Measurements from ENCODE around the gene NLRC5. TPM values are rescaled to one million over a fixed set of nuclear protein-coding genes. Genes with fewer than 3 reads are reported as not detected.

Gene NLRC5
- total RNA-seq, 1 donor from 2014 or later = 1.5 TPM

Other genes starting within 250 kb of the NLRC5 start
- gene SLC12A3, start 124.3 kb upstream of the NLRC5 start, total RNA-seq (ENCODE audit: unreplicated experiment) = not detected
- gene HERPUD1, start 57.4 kb upstream of the NLRC5 start, total RNA-seq (ENCODE audit: unreplicated experiment) = 160 TPM
- gene CETP, start 27.6 kb upstream of the NLRC5 start, total RNA-seq (ENCODE audit: unreplicated experiment) = not detected
- 3.4 TPM for gene CPNE2, start 103.0 kb downstream of the NLRC5 start, total RNA-seq (ENCODE audit: unreplicated experiment)
- 124 TPM for gene PSME3IP1, start 196.5 kb downstream of the NLRC5 start, total RNA-seq (ENCODE audit: unreplicated experiment)
- 70.0 TPM for gene RSPRY1, start 196.8 kb downstream of the NLRC5 start, total RNA-seq (ENCODE audit: unreplicated experiment)